ENCODE data around the gene HSF4.

Gene HSF4

GRCh38 chr16:67193536-67193935, 29.0 kb downstream of the HSF4 start:
- DNase-seq (ENCODE audit: low read depth): no peak
- H3K4me3 ChIP-seq (ENCODE audit: low read depth, low read length): peak overlapping the region; percentile 100
- TF ChIP-seq MAX (IDR thresholded peaks at IDR 0.05; ENCODE audit: low read depth, low read length) (no peak), CTCF (IDR thresholded peaks at IDR 0.05; ENCODE audit: low read depth, low read length) (no peak), MYC (IDR thresholded peaks at IDR 0.05; ENCODE audit: low read depth, low read length) (no peak), POLR2A (IDR thresholded peaks at IDR 0.05; ENCODE audit: extremely low read depth, insufficient read length) (no peak)

- no peak overlapping the region for H3K4me3 ChIP-seq (ENCODE audit: low read depth, low read length)
- DNase-seq (ENCODE audit: low read depth): no peak
- TF ChIP-seq MYC (IDR thresholded peaks at IDR 0.05; ENCODE audit: low read depth, low read length) (no peak), POLR2A (IDR thresholded peaks at IDR 0.05; ENCODE audit: extremely low read depth, insufficient read length) (no peak), CTCF (IDR thresholded peaks at IDR 0.05; ENCODE audit: low read depth, low read length) (no peak), MAX (IDR thresholded peaks at IDR 0.05; ENCODE audit: low read depth, low read length) (no peak)
These were observed 29.7 kb downstream of the HSF4 start for GRCh38 chr16:67194260-67194659.

GRCh38 chr16:67195676-67196075, 31.1 kb downstream of the HSF4 start:
- no peak for DNase-seq (ENCODE audit: low read depth)
- no peak overlapping the region for H3K4me3 ChIP-seq (ENCODE audit: low read depth, low read length)
- TF ChIP-seq MAX (IDR thresholded peaks at IDR 0.05; ENCODE audit: low read depth, low read length): no peak
- no peak for TF ChIP-seq MYC (IDR thresholded peaks at IDR 0.05; ENCODE audit: low read depth, low read length)
- TF ChIP-seq CTCF (IDR thresholded peaks at IDR 0.05; ENCODE audit: low read depth, low read length): no peak
- no peak for TF ChIP-seq POLR2A (IDR thresholded peaks at IDR 0.05; ENCODE audit: extremely low read depth, insufficient read length)

GRCh38 chr16:67196881-67197280, 32.3 kb downstream of the HSF4 start:
- H3K4me3 ChIP-seq (ENCODE audit: low read depth, low read length): no peak overlapping the region
- DNase-seq (ENCODE audit: low read depth): no peak
- TF ChIP-seq MAX (IDR thresholded peaks at IDR 0.05; ENCODE audit: low read depth, low read length) (no peak), POLR2A (IDR thresholded peaks at IDR 0.05; ENCODE audit: extremely low read depth, insufficient read length) (no peak), CTCF (IDR thresholded peaks at IDR 0.05; ENCODE audit: low read depth, low read length) (no peak), MYC (IDR thresholded peaks at IDR 0.05; ENCODE audit: low read depth, low read length) (no peak)

GRCh38 chr16:67197704-67198103, 33.2 kb downstream of the HSF4 start:
- no peak overlapping the region for H3K4me3 ChIP-seq (ENCODE audit: low read depth, low read length)
- DNase-seq (ENCODE audit: low read depth): no peak
- TF ChIP-seq MYC (IDR thresholded peaks at IDR 0.05; ENCODE audit: low read depth, low read length): no peak
- no peak for TF ChIP-seq MAX (IDR thresholded peaks at IDR 0.05; ENCODE audit: low read depth, low read length)

- peak; percentile 62 for TF ChIP-seq CTCF (IDR thresholded peaks at IDR 0.05; ENCODE audit: low read depth, low read length)
- no peak for TF ChIP-seq MYC (IDR thresholded peaks at IDR 0.05; ENCODE audit: low read depth, low read length)
- no peak overlapping the region for H3K4me3 ChIP-seq (ENCODE audit: low read depth, low read length)
These were observed 33.7 kb downstream of the HSF4 start for GRCh38 chr16:67198238-67198734.

More at GRCh38 chr16:67198238-67198734, 33.7 kb downstream of the HSF4 start:
- DNase-seq (ENCODE audit: low read depth): peak; percentile 48
